ENCODE data around the gene LIFR.
"Not testable (repeated sequence)": the region's sequence is repeated elsewhere in the genome, so short reads cannot be mapped to it uniquely, and the experiment has no call there.

LIFR gene

GRCh38 chr5:38556599-38557307 is at the start of gene LIFR:
Gene LIFR, minus strand, starts transcription at chr5:38556646. Its CDS starts 25,999 bp downstream, at chr5:38530647.
- DNase-seq (ENCODE audit: low spot score): peak; percentile 91

GRCh38 chr5:38605610-38606009 is 49.2 kb upstream of the LIFR start:
- DNase-seq (ENCODE audit: low spot score): no peak

GRCh38 chr5:38603691-38604090 is 47.2 kb upstream of the LIFR start:
- DNase-seq (ENCODE audit: low spot score): no peak

- no peak for DNase-seq (ENCODE audit: low spot score)
Measured at GRCh38 chr5:38602641-38603040, 46.2 kb upstream of the LIFR start.

GRCh38 chr5:38601863-38602298 is 45.4 kb upstream of the LIFR start:
- DNase-seq (ENCODE audit: low spot score): no peak

GRCh38 chr5:38601133-38601862 is 44.9 kb upstream of the LIFR start:
- DNase-seq (ENCODE audit: low spot score): no peak

- no peak for DNase-seq (ENCODE audit: low spot score)
Measured at GRCh38 chr5:38600329-38601045, 44.0 kb upstream of the LIFR start.

- not testable (repeated sequence) for DNase-seq (ENCODE audit: low spot score)
Measured at GRCh38 chr5:38599751-38600150, 43.3 kb upstream of the LIFR start.

- DNase-seq (ENCODE audit: low spot score): no peak
Measured at GRCh38 chr5:38598994-38599617, 42.7 kb upstream of the LIFR start.

- DNase-seq (ENCODE audit: low spot score): no peak
Measured at GRCh38 chr5:38598296-38598993, 42.0 kb upstream of the LIFR start.

GRCh38 chr5:38596981-38597380 is 40.5 kb upstream of the LIFR start:
- no peak for DNase-seq (ENCODE audit: low spot score)

- no peak for DNase-seq (ENCODE audit: low spot score)
Measured at GRCh38 chr5:38595132-38595745, 38.8 kb upstream of the LIFR start.

- no peak for DNase-seq (ENCODE audit: low spot score)
Measured at GRCh38 chr5:38593959-38594358, 37.5 kb upstream of the LIFR start.

GRCh38 chr5:38591523-38591849 is 35.0 kb upstream of the LIFR start:
- no peak for DNase-seq (ENCODE audit: low spot score)

GRCh38 chr5:38590838-38591522 is 34.5 kb upstream of the LIFR start:
- no peak for DNase-seq (ENCODE audit: low spot score)

- DNase-seq (ENCODE audit: low spot score): no peak
Measured at GRCh38 chr5:38589629-38590028, 33.2 kb upstream of the LIFR start.

GRCh38 chr5:38585816-38586215 is 29.4 kb upstream of the LIFR start:
- no peak for DNase-seq (ENCODE audit: low spot score)

- no peak for DNase-seq (ENCODE audit: low spot score)
Measured at GRCh38 chr5:38583500-38583899, 27.1 kb upstream of the LIFR start.

- no peak for DNase-seq (ENCODE audit: low spot score)
Measured at GRCh38 chr5:38582975-38583319, 26.5 kb upstream of the LIFR start.

- DNase-seq (ENCODE audit: low spot score): no peak
Measured at GRCh38 chr5:38582293-38582974, 26.0 kb upstream of the LIFR start.
